ENCODE measurements around the gene YIF1B. TPM values are rescaled to one million over a fixed set of nuclear protein-coding genes. Genes with fewer than 3 reads are reported as not detected.

The YIF1B gene
- total and polyA plus RNA-seq, 2 donors (not counting 3 experiments of a cell fraction or from before 2014, with no cell fraction given): 85.8 to 249 TPM

DNA sequence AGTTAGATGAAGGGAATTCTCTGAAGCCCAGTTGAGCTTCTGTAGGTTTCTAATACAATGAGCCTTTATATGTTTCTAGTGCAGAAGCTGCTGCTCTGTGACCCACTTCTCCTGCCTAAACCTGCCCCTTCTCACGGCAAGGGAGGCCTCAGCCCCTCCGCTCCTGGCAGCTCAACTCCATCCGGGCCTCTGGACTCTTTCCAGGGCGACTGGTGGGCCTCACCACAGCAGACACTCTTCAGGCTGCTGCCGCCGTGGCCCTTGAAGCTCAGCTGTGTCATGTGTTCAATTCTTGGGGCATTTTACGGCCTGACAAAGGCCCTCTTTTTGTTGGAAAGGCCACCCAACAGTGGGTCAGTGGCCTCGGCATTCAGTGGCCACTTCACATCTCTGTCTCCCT lies 21.7 kb downstream of the YIF1B start:
- TF ChIP-seq EZH2 (IDR thresholded peaks at IDR 0.05; ENCODE audit: borderline replicate concordance, low read depth, low read length, severe bottlenecking) (no peak), POLR2A (IDR thresholded peaks at IDR 0.05; ENCODE audit: low read depth, low read length) (no peak)
- TF ChIP-seq, protein P1, sequence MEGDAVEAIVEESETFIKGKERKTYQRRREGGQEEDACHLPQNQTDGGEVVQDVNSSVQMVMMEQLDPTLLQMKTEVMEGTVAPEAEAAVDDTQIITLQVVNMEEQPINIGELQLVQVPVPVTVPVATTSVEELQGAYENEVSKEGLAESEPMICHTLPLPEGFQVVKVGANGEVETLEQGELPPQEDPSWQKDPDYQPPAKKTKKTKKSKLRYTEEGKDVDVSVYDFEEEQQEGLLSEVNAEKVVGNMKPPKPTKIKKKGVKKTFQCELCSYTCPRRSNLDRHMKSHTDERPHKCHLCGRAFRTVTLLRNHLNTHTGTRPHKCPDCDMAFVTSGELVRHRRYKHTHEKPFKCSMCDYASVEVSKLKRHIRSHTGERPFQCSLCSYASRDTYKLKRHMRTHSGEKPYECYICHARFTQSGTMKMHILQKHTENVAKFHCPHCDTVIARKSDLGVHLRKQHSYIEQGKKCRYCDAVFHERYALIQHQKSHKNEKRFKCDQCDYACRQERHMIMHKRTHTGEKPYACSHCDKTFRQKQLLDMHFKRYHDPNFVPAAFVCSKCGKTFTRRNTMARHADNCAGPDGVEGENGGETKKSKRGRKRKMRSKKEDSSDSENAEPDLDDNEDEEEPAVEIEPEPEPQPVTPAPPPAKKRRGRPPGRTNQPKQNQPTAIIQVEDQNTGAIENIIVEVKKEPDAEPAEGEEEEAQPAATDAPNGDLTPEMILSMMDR (IDR thresholded peaks at IDR 0.05; ENCODE audit: extremely low read depth in 1 of 2, insufficient read depth in 1 of 2, low read depth in 1 of 2, low read length in 2 of 2): no peak
- Histone ChIP-seq H3K36me3 (ENCODE audit: control insufficient read depth in 2 of 2, extremely low read depth in 1 of 2, insufficient read depth in 2 of 2, low read length in 2 of 2) (no peaks in the 10 kb centered on the region), H2AFZ (ENCODE audit: low read depth, low read length) (no peak overlapping the region), H3K9ac (replicated peaks; ENCODE audit: extremely low read depth, insufficient read depth, low read length) (no peak overlapping the region), H3K27ac (ENCODE audit: insufficient read depth, low read depth, low read length) (no peak overlapping the region), H3K4me3 (replicated peaks in 1 of 3; ENCODE audit: insufficient read depth in 1 of 3, low read depth in 1 of 3, low read length in 3 of 3) (no peak overlapping the region), H3K4me2 (ENCODE audit: insufficient read depth, low read length) (no peak overlapping the region), H3K4me1 (ENCODE audit: control insufficient read depth, extremely low read depth, insufficient read depth, low read length) (no peaks in the 10 kb centered on the region), H4K20me1 (replicated peaks; ENCODE audit: control insufficient read depth, extremely low read depth, insufficient read depth, low read length) (no peaks in the 10 kb centered on the region), H3K27me3 (ENCODE audit: control insufficient read depth in 2 of 2, insufficient read depth in 2 of 2, low read length in 2 of 2) (no peaks in the 10 kb centered on the region), H3K79me2 (ENCODE audit: control insufficient read depth, insufficient read depth, low read length) (no peaks in the 10 kb centered on the region), H3K9me3 (replicated peaks; ENCODE audit: control insufficient read depth, insufficient read depth, low read length) (no peaks in the 10 kb centered on the region), H3K9me1 (replicated peaks; ENCODE audit: control insufficient read depth, extremely low read depth, insufficient read depth, low read length) (no peaks in the 10 kb centered on the region)
- intact Hi-C loops (cut with micrococcal nuclease) (no loop called here), dilution Hi-C loops (cut with MboI; ENCODE audit: extremely low pct_ligation_motif_present, low sequenced_read_pairs) (no loop called here)
- ChIA-PET POLR2A (no interaction called here), CTCF (interaction anchor here (1.5 kb wide), 1 partner anchor 50 kb away, joined by 3 read pairs; no protein-coding TSS in a partner anchor)
- no peak for DNase-seq (ENCODE audit: low read depth, low spot score)
- BruUV-seq (replicated peaks): no TSS peak
- FAIRE-seq: no peak

DNA sequence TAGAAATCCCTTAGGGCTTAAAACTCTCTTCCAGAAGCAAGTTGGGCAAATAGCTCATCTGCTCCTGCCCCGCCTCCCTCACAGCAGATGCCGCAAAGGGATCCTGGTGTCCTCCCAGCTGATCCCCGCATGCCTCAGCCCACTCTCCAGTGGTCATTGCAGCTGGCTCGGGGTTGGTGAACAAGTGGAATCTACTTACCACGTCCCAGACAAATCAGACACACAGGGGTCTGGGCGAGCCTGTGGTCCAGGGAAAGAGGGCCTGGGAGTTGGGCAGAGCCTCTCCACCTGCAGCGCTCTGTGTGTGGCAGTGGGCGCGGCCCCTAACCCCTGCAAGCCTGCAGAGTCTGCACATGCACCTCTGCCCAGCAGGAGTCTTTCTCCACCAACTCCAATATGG lies 22.5 kb downstream of the YIF1B start:
- no peaks in the 10 kb centered on the region for H4K20me1 ChIP-seq (replicated peaks; ENCODE audit: control insufficient read depth, extremely low read depth, insufficient read depth, low read length)
- H3K4me3 ChIP-seq (replicated peaks in 1 of 3; ENCODE audit: insufficient read depth in 1 of 3, low read depth in 1 of 3, low read length in 3 of 3): no peak overlapping the region
- CTCF ChIA-PET: no interaction called here
- H3K9me3 ChIP-seq (replicated peaks; ENCODE audit: control insufficient read depth, insufficient read depth, low read length): no peaks in the 10 kb centered on the region
- dilution Hi-C loops (cut with MboI; ENCODE audit: extremely low pct_ligation_motif_present, low sequenced_read_pairs): no loop called here
- H3K4me2 ChIP-seq (ENCODE audit: insufficient read depth, low read length): no peak overlapping the region
- no peaks in the 10 kb centered on the region for H3K79me2 ChIP-seq (ENCODE audit: control insufficient read depth, insufficient read depth, low read length)
- DNase-seq (ENCODE audit: low read depth, low spot score): no peak
- H3K27ac ChIP-seq (ENCODE audit: insufficient read depth, low read depth, low read length): no peak overlapping the region
- no peaks in the 10 kb centered on the region for H3K36me3 ChIP-seq (ENCODE audit: control insufficient read depth in 2 of 2, extremely low read depth in 1 of 2, insufficient read depth in 2 of 2, low read length in 2 of 2)
- H3K4me1 ChIP-seq (ENCODE audit: control insufficient read depth, extremely low read depth, insufficient read depth, low read length): no peaks in the 10 kb centered on the region
- no peak overlapping the region for H3K9ac ChIP-seq (replicated peaks; ENCODE audit: extremely low read depth, insufficient read depth, low read length)
- no peak overlapping the region for H2AFZ ChIP-seq (ENCODE audit: low read depth, low read length)
- H3K9me1 ChIP-seq (replicated peaks; ENCODE audit: control insufficient read depth, extremely low read depth, insufficient read depth, low read length): no peaks in the 10 kb centered on the region
- H3K27me3 ChIP-seq (ENCODE audit: control insufficient read depth in 2 of 2, insufficient read depth in 2 of 2, low read length in 2 of 2): no peaks in the 10 kb centered on the region
- intact Hi-C loops (cut with micrococcal nuclease): no loop called here
- POLR2A ChIA-PET: no interaction called here
- TF ChIP-seq JUN (IDR thresholded peaks at IDR 0.05; ENCODE audit: borderline replicate concordance, insufficient read depth, insufficient read length, low read depth) (no peak), GATA2 (IDR thresholded peaks at IDR 0.05; ENCODE audit: insufficient read depth, insufficient read length, low read depth, low read length) (no peak), FOS (IDR thresholded peaks at IDR 0.05; ENCODE audit: borderline replicate concordance, insufficient read depth, low read length) (no peak), POLR2AphosphoS5 (IDR thresholded peaks at IDR 0.05; ENCODE audit: insufficient read depth, low read depth, low read length) (no peak), EZH2 (IDR thresholded peaks at IDR 0.05; ENCODE audit: borderline replicate concordance, low read depth, low read length, severe bottlenecking) (no peak), POLR2A (IDR thresholded peaks at IDR 0.05; ENCODE audit: low read depth, low read length) (no peak), MYC (IDR thresholded peaks at IDR 0.05; ENCODE audit: low read depth, low read length) (no peak)
- TF ChIP-seq, protein P1 (IDR thresholded peaks at IDR 0.05; ENCODE audit: extremely low read depth in 1 of 2, insufficient read depth in 1 of 2, low read depth in 1 of 2, low read length in 2 of 2): no peak
- TF ChIP-seq, protein P2, sequence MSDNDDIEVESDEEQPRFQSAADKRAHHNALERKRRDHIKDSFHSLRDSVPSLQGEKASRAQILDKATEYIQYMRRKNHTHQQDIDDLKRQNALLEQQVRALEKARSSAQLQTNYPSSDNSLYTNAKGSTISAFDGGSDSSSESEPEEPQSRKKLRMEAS (IDR thresholded peaks at IDR 0.05; ENCODE audit: insufficient read depth, insufficient read length): no peak
- BruUV-seq (replicated peaks): no TSS peak
- no peak for FAIRE-seq
